A549 (cell line): ENCODE measurements around the gene POLR3A. TPM values are rescaled to one million over a fixed set of nuclear protein-coding genes. Genes with fewer than 3 reads are reported as not detected.

ENCODE experiments used
- ATAC-seq, 2 experiments: fragments of 200-7000 bp in 1 of 2; fragments of >200 bp in 1 of 2; cut with Nextera tagmentation in 1 of 2; cut with Tn5 transposase in 1 of 2; 3 replicates each; pipeline versions ENCODE4 v1.8.0 to v1.9.1; 2018 to 2020; ENCODE audit warnings: mild to moderate bottlenecking in 1 of 2, moderate library complexity in 1 of 2
- CTCF ChIA-PET: fragments of 300-600 bp; sonication (Branson Sonifier 250); formaldehyde crosslinking; extraction: SDS; loops from one replicate; lab custom pipeline; 2021; ENCODE audit warnings: antibody characterized with exemption, inconsistent platforms; lab: Yijun Ruan, JAX
- POLR2A ChIA-PET: fragments of 350-600 bp; formaldehyde crosslinking; extraction: SDS; loops from one replicate; lab custom pipeline; 2021; ENCODE audit warnings: antibody characterized with exemption, inconsistent platforms; lab: Yijun Ruan, JAX
- DNase-seq, 2 experiments: peaks; one replicate each; pipeline versions ENCODE4 v3.0.0 to v3.0.0-alpha.2; 2011 to 2016; ENCODE audit warnings: low read depth in 1 of 2, low spot score in 1 of 2
- FAIRE-seq: peaks from 2 replicates; lab custom pipeline; 2011; peaks lifted over from hg19 to GRCh38; lab: Jason Lieb, UNC
- H3K27ac ChIP-seq, 2 experiments: fragments of >200 bp; sonication (Bioruptor Twin); formaldehyde crosslinking; 3 replicates each; pipeline ENCODE4 v1.5.1; 2016 to 2017
- H3K4me1 ChIP-seq: fragments of >200 bp; sonication (Bioruptor Twin); formaldehyde crosslinking; 3 replicates; pipeline ENCODE4 v1.6.1; 2016
- H3K4me2 ChIP-seq: fragments of >200 bp; sonication (Bioruptor Twin); formaldehyde crosslinking; 3 replicates; pipeline ENCODE4 v1.6.1; 2016
- H3K4me3 ChIP-seq: fragments of >200 bp; sonication (Bioruptor Twin); formaldehyde crosslinking; 3 replicates; pipeline ENCODE4 v1.5.1; 2016
- H3K9me3 ChIP-seq: fragments of >200 bp; sonication (Bioruptor Twin); formaldehyde crosslinking; 3 replicates; pipeline ENCODE4 v1.6.1; 2016
- BHLHE40 ChIP-seq: IDR thresholded peaks from 2 replicates; pipeline ENCODE4 v1.6.1; 2012; ENCODE audit warnings: low read depth, low read length, inconsistent platforms
- CBX2 ChIP-seq: fragments of 200-600 bp; sonication (generic); IDR thresholded peaks from 2 replicates; pipeline ENCODE4 v1.6.1; 2016; ENCODE audit warnings: low read depth, mild to moderate bottlenecking, borderline replicate concordance
- CEBPB ChIP-seq, 2 experiments: fragments of >200 bp in 1 of 2; sonication (Bioruptor Twin) in 1 of 2; formaldehyde crosslinking in 1 of 2; IDR thresholded peaks; 2 replicates each; pipeline ENCODE4 v1.6.1; 2012 to 2016
- EHF ChIP-seq: fragments of 250-450 bp; sonication (Bioruptor Pico); IDR thresholded peaks from 2 replicates; pipeline ENCODE4 v1.5.0; 2020; ENCODE audit warnings: mild to moderate bottlenecking
- EP300 ChIP-seq, 2 experiments: fragments of >200 bp; sonication (Bioruptor Twin); formaldehyde crosslinking; IDR thresholded peaks; 2 replicates in 1 of 2; 3 replicates in 1 of 2; pipeline ENCODE4 v1.6.1; 2016 to 2017
- FOSL2 ChIP-seq, 2 experiments: fragments of 450-650 bp in 1 of 2; fragments of >200 bp in 1 of 2; sonication (Bioruptor Twin) in 1 of 2; formaldehyde crosslinking; IDR thresholded peaks; 2 replicates each; pipeline versions ENCODE4 v1.5.0 to v1.6.1; 2016 to 2020; ENCODE audit warnings: mild to moderate bottlenecking in 1 of 2, moderate library complexity in 1 of 2
- FOXS1 ChIP-seq: fragments of 250-450 bp; sonication (Bioruptor Pico); IDR thresholded peaks from 2 replicates; pipeline ENCODE4 v1.5.0; 2020; ENCODE audit warnings: mild to moderate bottlenecking, moderate library complexity
- HDAC2 ChIP-seq: fragments of 200-600 bp; sonication (generic); IDR thresholded peaks from 2 replicates; pipeline ENCODE4 v1.6.1; 2016
- HOXB5 ChIP-seq: fragments of 250-450 bp; sonication (Bioruptor Pico); IDR thresholded peaks from 2 replicates; pipeline ENCODE4 v1.5.0; 2020; ENCODE audit warnings: mild to moderate bottlenecking, moderate library complexity
- JUN ChIP-seq, 2 experiments: fragments of >200 bp; sonication (Bioruptor Twin); formaldehyde crosslinking; IDR thresholded peaks; 2 replicates in 1 of 2; 3 replicates in 1 of 2; pipeline ENCODE4 v1.6.1; 2016 to 2017
- JUNB ChIP-seq: fragments of >200 bp; sonication (Bioruptor Twin); formaldehyde crosslinking; IDR thresholded peaks from 2 replicates; pipeline ENCODE4 v1.6.1; 2016
- NFE2L2 ChIP-seq: fragments of 150-350 bp; conservative IDR thresholded peaks from 2 replicates; pipeline ENCODE4 v1.6.1; 2014; ENCODE audit warnings: low read length
- NPAS2 ChIP-seq: fragments of 250-450 bp; sonication (Bioruptor Pico); IDR thresholded peaks from 2 replicates; pipeline ENCODE4 v1.8.0; 2022; ENCODE audit warnings: mild to moderate bottlenecking, moderate library complexity, borderline replicate concordance
- PHF8 ChIP-seq: fragments of 200-600 bp; sonication (generic); IDR thresholded peaks from 2 replicates; pipeline ENCODE4 v1.6.1; 2016; ENCODE audit warnings: low read depth, mild to moderate bottlenecking, antibody characterized with exemption, moderate library complexity, borderline replicate concordance
- RAD21 ChIP-seq, 2 experiments: fragments of >200 bp in 1 of 2; sonication (Bioruptor Twin) in 1 of 2; formaldehyde crosslinking in 1 of 2; IDR thresholded peaks in 1 of 2; conservative IDR thresholded peaks in 1 of 2; 2 replicates in 1 of 2; 3 replicates in 1 of 2; pipeline ENCODE4 v1.6.1; 2012 to 2018; ENCODE audit warnings: inconsistent platforms in 1 of 2
- RFX5 ChIP-seq: fragments of 450-650 bp; IDR thresholded peaks from 2 replicates; pipeline ENCODE4 v1.7.1; 2014; ENCODE audit warnings: antibody characterized with exemption, mild to moderate bottlenecking, moderate library complexity
- SMC3 ChIP-seq: fragments of >200 bp; sonication (Bioruptor Twin); formaldehyde crosslinking; IDR thresholded peaks from 3 replicates; pipeline ENCODE4 v1.6.1; 2018; ENCODE audit warnings: inconsistent platforms
- SREBF2 ChIP-seq: fragments of 450-650 bp; IDR thresholded peaks from 2 replicates; pipeline ENCODE4 v1.6.1; 2014; ENCODE audit warnings: mild to moderate bottlenecking, moderate library complexity
- TFCP2L1 ChIP-seq: fragments of 250-450 bp; sonication (Bioruptor Pico); IDR thresholded peaks from 2 replicates; pipeline ENCODE4 v1.5.0; 2021; ENCODE audit warnings: mild to moderate bottlenecking
- TP53 ChIP-seq: fragments of 250-450 bp; sonication (Bioruptor Pico); IDR thresholded peaks from 2 replicates; pipeline ENCODE4 v1.5.0; 2021; ENCODE audit warnings: mild to moderate bottlenecking, moderate library complexity
- ZC3H11A ChIP-seq: fragments of 450-650 bp; IDR thresholded peaks from 2 replicates; pipeline ENCODE4 v1.6.1; 2014; ENCODE audit warnings: antibody characterized with exemption, mild to moderate bottlenecking
- ZSCAN20 ChIP-seq: fragments of 250-450 bp; sonication (Bioruptor Pico); IDR thresholded peaks from 2 replicates; pipeline ENCODE4 v1.8.0; 2022; ENCODE audit warnings: mild to moderate bottlenecking, moderate library complexity
- WGBS: methylation state at CpG from one replicate; pipeline ENCODE4 v1.1.6; 2017; ENCODE audit errors: missing lambda C conversion rate; 5-methylcytosine and 5-hydroxymethylcytosine counted together
- polyA plus RNA-seq, 4 experiments: library from polyadenylated mRNA; depleted of rRNA in 3 of 4; stranded (reverse); fragments of >200 nt; fragmentation: RNase III in 1 of 4; extraction: RNeasy Plus Mini Kit Qiagen cat#74134 plus additional on column Dnase treatment in 1 of 4; gene quantifications; 2 replicates in 3 of 4; 3 replicates in 1 of 4; pipeline ENCODE4 v1.2.3, GENCODE V29; 2011 to 2017
- TF ChIP-seq, protein P1 (sequence below): fragments of >200 bp; sonication (Bioruptor Twin); formaldehyde crosslinking; IDR thresholded peaks from 2 replicates; pipeline ENCODE4 v1.6.1; 2016
- TF ChIP-seq, protein P2 (sequence below): fragments of >200 bp; sonication (Bioruptor Twin); formaldehyde crosslinking; IDR thresholded peaks from 3 replicates; pipeline ENCODE4 v1.6.1; 2016
- TF ChIP-seq, protein P3 (sequence below): IDR thresholded peaks from 2 replicates; pipeline ENCODE4 v1.6.1; 2012
- TF ChIP-seq, protein P4 (sequence below): fragments of 450-650 bp; IDR thresholded peaks from 2 replicates; pipeline ENCODE4 v1.6.1; 2014; ENCODE audit warnings: antibody characterized with exemption
- TF ChIP-seq, protein P5 (sequence below): IDR thresholded peaks from 2 replicates; pipeline ENCODE4 v1.6.1; 2012
- TF ChIP-seq, protein P6 (sequence below): fragments of 150-350 bp; IDR thresholded peaks from 2 replicates; pipeline ENCODE4 v1.6.1; 2014; ENCODE audit warnings: low read depth, mild to moderate bottlenecking, low read length

Gene POLR3A
- polyA plus RNA-seq, 2 of the 4 experiments (the other 2 are of a cell fraction) = 10.9 to 17.7 TPM

DNA sequence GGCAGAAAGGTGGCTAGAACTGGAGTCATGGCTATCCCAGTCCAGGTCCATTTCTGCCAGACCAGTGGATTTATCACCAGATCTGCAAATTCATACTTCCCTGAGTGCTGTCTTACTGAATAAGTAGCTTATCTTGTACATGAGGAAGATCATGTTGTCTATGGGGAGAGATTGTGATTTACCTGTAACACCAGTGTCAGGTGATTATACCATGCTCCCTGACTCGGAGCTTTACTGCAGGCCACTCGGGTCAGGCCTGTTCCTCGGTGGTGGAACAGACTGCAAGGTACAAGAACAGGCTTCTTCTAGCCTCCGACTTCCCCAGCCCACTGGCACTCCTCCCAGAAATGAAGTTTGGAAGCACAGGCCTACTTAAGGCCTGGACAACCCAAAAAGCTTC is 60.2 kb downstream of the POLR3A start:
- Histone ChIP-seq H3K4me3 (no peak overlapping the region), H3K27ac (no peak overlapping the region), H3K4me2 (no peak overlapping the region), H3K9me3 (peaks cover 9% of the 10 kb centered on the region; the same call in 2 of the 3 replicates), H3K4me1 (peaks cover 11% of the 10 kb centered on the region)
- CTCF ChIA-PET = interaction anchor here (1.2 to 1.7 kb wide), 4 partner anchors 13 to 122 kb away, joined by 3 to 4 read pairs (median 4); no protein-coding TSS in a partner anchor
- ATAC-seq (no peak), DNase-seq (no peak), FAIRE-seq (no peak)
- POLR2A ChIA-PET = no interaction called here
- no peak for TF ChIP-seq EP300 (IDR thresholded peaks at IDR 0.05)
- TF ChIP-seq, protein P1, sequence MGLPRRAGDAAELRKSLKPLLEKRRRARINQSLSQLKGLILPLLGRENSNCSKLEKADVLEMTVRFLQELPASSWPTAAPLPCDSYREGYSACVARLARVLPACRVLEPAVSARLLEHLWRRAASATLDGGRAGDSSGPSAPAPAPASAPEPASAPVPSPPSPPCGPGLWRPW = no peak
- no peak for TF ChIP-seq SMC3
- no peak for TF ChIP-seq ZC3H11A
- WGBS = 81% methylated on average over 4 of the region's 4 CpGs

DNA sequence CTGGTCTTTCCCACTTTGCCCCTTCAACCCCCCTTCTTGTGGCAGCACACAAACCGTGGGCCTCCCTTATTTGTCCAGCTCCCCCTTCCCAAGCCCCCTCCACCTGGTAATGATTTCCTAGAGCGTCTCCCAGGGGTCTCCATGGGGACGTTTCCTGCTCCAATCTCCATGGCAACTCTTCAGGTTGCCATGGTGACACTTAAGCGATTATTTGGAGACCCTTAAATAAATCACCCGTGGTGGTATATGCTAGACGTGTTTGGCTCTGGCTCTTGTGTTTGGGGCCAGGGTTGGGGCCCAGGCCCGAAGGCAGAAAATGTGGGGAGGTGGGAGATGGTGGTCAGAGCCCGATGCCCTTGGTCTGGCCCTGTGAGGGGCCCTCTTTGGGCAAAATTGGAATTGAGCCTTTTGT is 61.7 kb downstream of the POLR3A start:
- WGBS = 68% methylated on average over 8 of the region's 8 CpGs
- Histone ChIP-seq H3K9me3 (peaks cover 13% of the 10 kb centered on the region; the same call in 2 of the 3 replicates), H3K4me1 (peaks cover 11% of the 10 kb centered on the region)
- ATAC-seq = no peak
- TF ChIP-seq HDAC2 (no peak), EP300 (IDR thresholded peaks at IDR 0.05) (no peak), EHF (CRISPR knock-in tag) (no peak), NFE2L2 (no peak), RFX5 (no peak), CEBPB (IDR thresholded peaks at IDR 0.05) (no peak), CBX2 (no peak), JUN (IDR thresholded peaks at IDR 0.05) (no peak), SMC3 (no peak), ZSCAN20 (CRISPR knock-in tag) (no peak), SREBF2 (no peak), PHF8 (no peak), BHLHE40 (no peak), JUNB (no peak), FOXS1 (no peak)
- TF ChIP-seq, protein P2, sequence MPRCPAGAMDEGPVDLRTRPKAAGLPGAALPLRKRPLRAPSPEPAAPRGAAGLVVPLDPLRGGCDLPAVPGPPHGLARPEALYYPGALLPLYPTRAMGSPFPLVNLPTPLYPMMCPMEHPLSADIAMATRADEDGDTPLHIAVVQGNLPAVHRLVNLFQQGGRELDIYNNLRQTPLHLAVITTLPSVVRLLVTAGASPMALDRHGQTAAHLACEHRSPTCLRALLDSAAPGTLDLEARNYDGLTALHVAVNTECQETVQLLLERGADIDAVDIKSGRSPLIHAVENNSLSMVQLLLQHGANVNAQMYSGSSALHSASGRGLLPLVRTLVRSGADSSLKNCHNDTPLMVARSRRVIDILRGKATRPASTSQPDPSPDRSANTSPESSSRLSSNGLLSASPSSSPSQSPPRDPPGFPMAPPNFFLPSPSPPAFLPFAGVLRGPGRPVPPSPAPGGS = no peak
- TF ChIP-seq, protein P3, sequence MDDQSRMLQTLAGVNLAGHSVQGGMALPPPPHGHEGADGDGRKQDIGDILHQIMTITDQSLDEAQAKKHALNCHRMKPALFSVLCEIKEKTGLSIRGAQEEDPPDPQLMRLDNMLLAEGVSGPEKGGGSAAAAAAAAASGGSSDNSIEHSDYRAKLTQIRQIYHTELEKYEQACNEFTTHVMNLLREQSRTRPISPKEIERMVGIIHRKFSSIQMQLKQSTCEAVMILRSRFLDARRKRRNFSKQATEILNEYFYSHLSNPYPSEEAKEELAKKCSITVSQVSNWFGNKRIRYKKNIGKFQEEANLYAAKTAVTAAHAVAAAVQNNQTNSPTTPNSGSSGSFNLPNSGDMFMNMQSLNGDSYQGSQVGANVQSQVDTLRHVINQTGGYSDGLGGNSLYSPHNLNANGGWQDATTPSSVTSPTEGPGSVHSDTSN = no peak
- TF ChIP-seq, protein P4, sequence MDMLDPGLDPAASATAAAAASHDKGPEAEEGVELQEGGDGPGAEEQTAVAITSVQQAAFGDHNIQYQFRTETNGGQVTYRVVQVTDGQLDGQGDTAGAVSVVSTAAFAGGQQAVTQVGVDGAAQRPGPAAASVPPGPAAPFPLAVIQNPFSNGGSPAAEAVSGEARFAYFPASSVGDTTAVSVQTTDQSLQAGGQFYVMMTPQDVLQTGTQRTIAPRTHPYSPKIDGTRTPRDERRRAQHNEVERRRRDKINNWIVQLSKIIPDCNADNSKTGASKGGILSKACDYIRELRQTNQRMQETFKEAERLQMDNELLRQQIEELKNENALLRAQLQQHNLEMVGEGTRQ = no peak
- TF ChIP-seq, all 56 proteins: peak for 0
- Histone ChIP-seq H3K4me3 (no peak overlapping the region), H3K4me2 (no peak overlapping the region), H3K27ac (no peak overlapping the region)
- DNase-seq (no peak), FAIRE-seq (no peak)
- ChIA-PET POLR2A (no interaction called here), CTCF (interaction anchor here (1.7 kb wide), 1 partner anchor 121 kb away, joined by 4 read pairs; no protein-coding TSS in a partner anchor)

DNA sequence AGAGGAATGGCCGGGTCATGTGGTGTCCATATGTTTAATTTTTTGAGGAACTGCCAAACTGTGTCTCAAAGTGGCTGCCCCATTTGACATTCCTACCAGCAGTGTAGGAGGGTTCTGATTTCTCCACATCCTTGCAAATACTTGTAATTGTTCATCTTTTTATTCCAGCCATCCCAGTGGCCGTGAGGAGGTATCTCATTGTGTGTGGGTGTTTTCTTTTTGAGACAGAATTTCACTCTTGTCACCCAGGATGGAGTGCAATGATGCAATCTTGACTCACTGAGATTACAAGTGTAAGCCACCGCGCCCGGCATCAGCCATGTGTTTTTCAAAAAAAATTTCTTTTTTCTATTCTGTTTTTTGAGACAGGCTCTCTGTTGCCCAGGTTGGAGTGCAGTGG is 64.0 kb downstream of the POLR3A start:
- FAIRE-seq (no peak), ATAC-seq (no peak)
- CTCF ChIA-PET = no interaction called here

More for the DNA sequence above, 64.0 kb downstream of the POLR3A start:
- Histone ChIP-seq H3K4me1 (no peaks in the 10 kb centered on the region), H3K27ac (no peak overlapping the region), H3K4me3 (no peak overlapping the region), H3K4me2 (no peak overlapping the region), H3K9me3 (peaks cover 13% of the 10 kb centered on the region; the same call in 2 of the 3 replicates)
- no peak for TF ChIP-seq TP53 (CRISPR knock-in tag)
- no peak for TF ChIP-seq FOXS1
- no peak for TF ChIP-seq TFCP2L1 (CRISPR knock-in tag)
- TF ChIP-seq SMC3 = no peak
- TF ChIP-seq BHLHE40 = no peak
- TF ChIP-seq HOXB5 (CRISPR knock-in tag) = no peak
- TF ChIP-seq CBX2 = no peak
- TF ChIP-seq, protein P4 = no peak
- TF ChIP-seq EP300 (IDR thresholded peaks at IDR 0.05) = no peak
- no peak for TF ChIP-seq FOSL2 (IDR thresholded peaks at IDR 0.05)
- TF ChIP-seq FOSL2 (CRISPR knock-in tag; IDR thresholded peaks at IDR 0.05) = no peak
- TF ChIP-seq, protein P5, sequence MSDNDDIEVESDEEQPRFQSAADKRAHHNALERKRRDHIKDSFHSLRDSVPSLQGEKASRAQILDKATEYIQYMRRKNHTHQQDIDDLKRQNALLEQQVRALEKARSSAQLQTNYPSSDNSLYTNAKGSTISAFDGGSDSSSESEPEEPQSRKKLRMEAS = no peak
- TF ChIP-seq, protein P6, sequence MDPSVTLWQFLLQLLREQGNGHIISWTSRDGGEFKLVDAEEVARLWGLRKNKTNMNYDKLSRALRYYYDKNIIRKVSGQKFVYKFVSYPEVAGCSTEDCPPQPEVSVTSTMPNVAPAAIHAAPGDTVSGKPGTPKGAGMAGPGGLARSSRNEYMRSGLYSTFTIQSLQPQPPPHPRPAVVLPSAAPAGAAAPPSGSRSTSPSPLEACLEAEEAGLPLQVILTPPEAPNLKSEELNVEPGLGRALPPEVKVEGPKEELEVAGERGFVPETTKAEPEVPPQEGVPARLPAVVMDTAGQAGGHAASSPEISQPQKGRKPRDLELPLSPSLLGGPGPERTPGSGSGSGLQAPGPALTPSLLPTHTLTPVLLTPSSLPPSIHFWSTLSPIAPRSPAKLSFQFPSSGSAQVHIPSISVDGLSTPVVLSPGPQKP = no peak
- no peak for TF ChIP-seq RAD21 (conservative IDR thresholded peaks at IDR 0.05 in 1 of 2, IDR thresholded peaks at IDR 0.05 in 1 of 2)
- TF ChIP-seq NPAS2 (CRISPR knock-in tag) = no peak
- POLR2A ChIA-PET = no interaction called here
- WGBS = 72% methylated on average over 5 of the region's 5 CpGs
- no peak for DNase-seq
